Left ventricle myocardium superior (tissue), 1 donor: ENCODE measurements around the gene LRCOL1. TPM values are rescaled to one million over a fixed set of nuclear protein-coding genes. Genes with fewer than 3 reads are reported as not detected.
A peak's percentile ranks its signal among the peaks of the same experiment; 100 is the strongest.

Source experiments
- ATAC-seq: fragments of 200-7000 bp; cut with Tn5 transposase; one replicate; pipeline ENCODE4 v1.9.1; 2020; ENCODE audit warnings: mild to moderate bottlenecking, moderate library complexity
- DNase-seq: peaks from one replicate; pipeline ENCODE4 v3.0.0-alpha.2; 2020
- intact Hi-C: fragments of 100-400 bp; cut with micrococcal nuclease; formaldehyde crosslinking; loops from one replicate; pipeline ENCODE4 v1.11.0; 2022
- total RNA-seq: library from RNA; stranded (reverse); fragmentation: NEBNext Ultra II Directional; extraction: Animal tissue kit (Norgen Biotek cat#: 25700); gene quantifications from one replicate; pipeline ENCODE4 v1.2.1, GENCODE V29; 2021
- donor health status: DM: no; HTN: yes; CAD: no; lungs with severe emphysema.

Gene LRCOL1
- total RNA-seq, 1 donor from 2014 or later: not detected

- DNase-seq: peak; percentile 23
- intact Hi-C loops: no loop called here
Measured at GRCh38 chr12:132620899-132621656, 10.7 kb upstream of the LRCOL1 start.

GRCh38 chr12:132620113-132620898 lies 9.9 kb upstream of the LRCOL1 start:
- intact Hi-C loops: no loop called here
- DNase-seq (peak; percentile 19), ATAC-seq (no peak)

More at GRCh38 chr12:132620899-132621656, 10.7 kb upstream of the LRCOL1 start:
- no peak for ATAC-seq

GRCh38 chr12:132619386-132620112 lies 9.2 kb upstream of the LRCOL1 start:
- intact Hi-C loops: loop anchor here (10.0 kb wide), 1 partner anchor 205 kb away; no protein-coding TSS in a partner anchor
- no peak for ATAC-seq
- DNase-seq: peak; percentile 20

GRCh38 chr12:132619071-132619385 lies 8.6 kb upstream of the LRCOL1 start:
- intact Hi-C loops: loop anchor here (10.0 kb wide), 1 partner anchor 204 kb away; no protein-coding TSS in a partner anchor
- ATAC-seq: no peak
- DNase-seq: no peak

- DNase-seq: no peak
- intact Hi-C loops: loop anchor here (10.0 kb wide), 1 partner anchor 204 kb away; no protein-coding TSS in a partner anchor
- no peak for ATAC-seq
Measured at GRCh38 chr12:132618683-132619043, 8.3 kb upstream of the LRCOL1 start, which contains the start of gene P2RX2. Gene P2RX2 (plus strand): TSS chr12:132618776. CDS start chr12:132618817, 41 bp downstream.

GRCh38 chr12:132617822-132618682 lies 7.7 kb upstream of the LRCOL1 start:
- DNase-seq (no peak), ATAC-seq (no peak)
- intact Hi-C loops: loop anchor here (10.0 kb wide), 1 partner anchor 203 kb away; no protein-coding TSS in a partner anchor

GRCh38 chr12:132617135-132617701 lies 6.8 kb upstream of the LRCOL1 start:
- ATAC-seq: no peak
- no peak for DNase-seq
- intact Hi-C loops: loop anchor here (10.0 kb wide), 1 partner anchor 202 kb away; no protein-coding TSS in a partner anchor

- no peak for ATAC-seq
- DNase-seq: peak; percentile 5
- intact Hi-C loops: loop anchor here (10.0 kb wide), 1 partner anchor 201 kb away; no protein-coding TSS in a partner anchor
Measured at GRCh38 chr12:132615579-132616038, 5.2 kb upstream of the LRCOL1 start.

- peak; percentile 87 for DNase-seq
- intact Hi-C loops: loop anchor here (10.0 kb wide), 1 partner anchor 200 kb away; no protein-coding TSS in a partner anchor
- peak; percentile 94 for ATAC-seq
Measured at GRCh38 chr12:132614861-132615578, 4.6 kb upstream of the LRCOL1 start.

- intact Hi-C loops: loop anchor here (10.0 kb wide), 1 partner anchor 199 kb away; no protein-coding TSS in a partner anchor
- DNase-seq: no peak
- no peak for ATAC-seq
Measured at GRCh38 chr12:132614029-132614428, 3.6 kb upstream of the LRCOL1 start.

GRCh38 chr12:132611620-132612019 lies 1.2 kb upstream of the LRCOL1 start:
- ATAC-seq (no peak), DNase-seq (no peak)
- intact Hi-C loops: loop anchor here (10.0 kb wide), 1 partner anchor 197 kb away; no protein-coding TSS in a partner anchor

- intact Hi-C loops: loop anchor here (10.0 kb wide), 1 partner anchor 196 kb away; no protein-coding TSS in a partner anchor
- no peak for ATAC-seq
- no peak for DNase-seq
Measured at GRCh38 chr12:132610866-132611602, 652 bp upstream of the LRCOL1 start.

- no peak for ATAC-seq
- intact Hi-C loops: no loop called here
Measured at GRCh38 chr12:132608231-132609171, 1.9 kb downstream of the LRCOL1 start.

GRCh38 chr12:132606927-132607326 lies 3.5 kb downstream of the LRCOL1 start:
- DNase-seq: no peak
- intact Hi-C loops: no loop called here
- ATAC-seq: no peak

More at GRCh38 chr12:132608231-132609171, 1.9 kb downstream of the LRCOL1 start:
- no peak for DNase-seq

GRCh38 chr12:132606466-132606865 lies 3.9 kb downstream of the LRCOL1 start:
- ATAC-seq (no peak), DNase-seq (no peak)
- intact Hi-C loops: no loop called here
